Smooth muscle cell (in vitro differentiated cells): ENCODE measurements around the gene RMDN2. TPM values are rescaled to one million over a fixed set of nuclear protein-coding genes. Genes with fewer than 3 reads are reported as not detected.

Experiments used
- DNase-seq: peaks from one replicate; lab custom pipeline; 2025; ENCODE audit not compliant: unreplicated experiment; lab: John Stamatoyannopoulos, UW
- H2AFZ ChIP-seq: fragments of 200-600 bp; sonication (generic); 2 replicates; pipeline ENCODE4 v1.6.0; 2016; ENCODE audit warnings: antibody characterized with exemption, low read depth, mild to moderate bottlenecking
- H3F3A ChIP-seq: fragments of 200-600 bp; sonication (generic); 2 replicates; pipeline ENCODE4 v1.6.0; 2017; ENCODE audit warnings: antibody characterized with exemption, low read depth
- H3K27ac ChIP-seq: fragments of 200-600 bp; sonication (generic); 2 replicates; pipeline ENCODE4 v1.5.1; 2016; ENCODE audit warnings: low read depth, mild to moderate bottlenecking
- H3K27me3 ChIP-seq: fragments of 200-600 bp; sonication (generic); 2 replicates; pipeline ENCODE4 v1.6.1; 2016; ENCODE audit warnings: low read depth, mild to moderate bottlenecking
- H3K36me3 ChIP-seq: fragments of 200-600 bp; sonication (generic); 2 replicates; pipeline ENCODE4 v1.5.1; 2016; ENCODE audit warnings: low read depth
- H3K4me1 ChIP-seq: fragments of 200-600 bp; sonication (generic); 2 replicates; pipeline ENCODE4 v1.5.1; 2016; ENCODE audit warnings: low read depth
- H3K4me2 ChIP-seq: fragments of 200-600 bp; sonication (generic); 2 replicates; pipeline ENCODE4 v1.6.0; 2016; ENCODE audit warnings: mild to moderate bottlenecking
- H3K4me3 ChIP-seq: fragments of 200-600 bp; sonication (generic); 2 replicates; pipeline ENCODE4 v1.5.1; 2016; ENCODE audit warnings: mild to moderate bottlenecking
- H3K79me2 ChIP-seq: fragments of 200-600 bp; sonication (generic); 2 replicates; pipeline ENCODE4 v1.6.0; 2016; ENCODE audit warnings: low read depth, mild to moderate bottlenecking
- H3K9ac ChIP-seq: fragments of 200-600 bp; sonication (generic); 2 replicates; pipeline ENCODE4 v1.6.0; 2016; ENCODE audit warnings: low read depth
- H3K9me3 ChIP-seq: fragments of 200-600 bp; sonication (generic); replicated peaks from 2 replicates; pipeline ENCODE4 v1.5.1; 2016; ENCODE audit warnings: low read depth
- H4K20me1 ChIP-seq: fragments of 200-600 bp; sonication (generic); 2 replicates; pipeline ENCODE4 v1.6.0; 2016; ENCODE audit warnings: low read depth
- CTCF ChIP-seq: fragments of 200-600 bp; sonication (generic); IDR thresholded peaks from 2 replicates; pipeline ENCODE4 v1.5.1; 2017; ENCODE audit warnings: borderline replicate concordance, mild to moderate bottlenecking, antibody characterized with exemption; ENCODE audit not compliant: insufficient read depth, poor library complexity, severe bottlenecking
- WGBS: methylation state at CpG from one replicate; pipeline ENCODE4 v1.1.7; 2016; ENCODE audit warnings: low lambda C conversion rate; 5-methylcytosine and 5-hydroxymethylcytosine counted together
- polyA plus RNA-seq: library from polyadenylated mRNA; unstranded; fragments of >200 nt; fragmentation: Nextera tagmentation; extraction: Ambion mirVana; gene quantifications from 2 replicates; pipeline ENCODE4 v1.2.1, GENCODE V29; 2016
- total RNA-seq: library from RNA; depleted of rRNA; stranded (reverse); fragments of >200 nt; gene quantifications from 2 replicates; pipeline ENCODE4 v1.2.3, GENCODE V29; 2014

Gene RMDN2
- total and polyA plus RNA-seq, 2 experiments from 2014 or later, result 5.0 to 5.6 TPM

DNA sequence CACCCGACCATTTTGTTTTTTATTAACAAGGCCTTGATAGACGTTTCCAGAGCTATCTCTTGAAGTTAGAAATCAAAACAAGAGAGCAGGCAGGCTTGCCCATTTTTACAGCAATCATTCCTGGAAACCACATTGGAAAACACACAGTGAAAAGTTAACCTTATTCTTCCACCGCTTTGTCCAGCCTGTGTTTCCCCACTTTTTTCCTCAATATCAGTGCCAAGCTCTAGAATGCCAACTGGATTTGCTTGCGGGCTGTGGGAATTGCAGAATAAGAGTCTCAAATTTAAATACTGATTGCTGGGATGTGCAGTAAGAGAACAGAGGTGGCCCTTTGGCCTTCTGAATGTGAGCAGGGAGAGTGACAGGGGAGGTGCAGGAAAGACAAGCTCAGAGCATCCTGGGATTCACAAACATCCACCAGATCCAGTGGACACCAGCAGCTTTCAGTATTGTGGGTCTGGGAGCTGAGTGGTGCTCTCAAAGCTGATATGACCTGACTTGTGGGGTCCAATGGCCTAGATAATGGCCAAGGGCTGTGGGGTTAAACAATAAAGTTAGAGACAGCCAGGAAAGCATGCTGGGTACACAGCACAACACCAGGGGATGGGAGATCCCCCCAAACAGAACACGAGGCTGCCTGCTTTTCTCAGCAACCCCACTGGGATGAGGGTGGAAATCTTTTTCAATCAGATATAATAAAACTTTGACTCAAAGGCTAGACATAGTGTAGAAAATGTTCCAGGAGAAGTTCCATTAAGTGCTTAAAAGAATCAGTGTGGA is 135.3 kb downstream of the RMDN2 start:
- DNase-seq, result no peak
- Histone ChIP-seq H3K27ac (no peak overlapping the region), H3K9ac (no peak overlapping the region), H3K27me3 (no peaks in the 10 kb centered on the region), H3K79me2 (no peaks in the 10 kb centered on the region), H3F3A (no peaks in the 10 kb centered on the region), H3K4me1 (peaks cover under 1% of the 10 kb centered on the region), H4K20me1 (no peaks in the 10 kb centered on the region), H3K4me2 (no peak overlapping the region), H3K36me3 (no peaks in the 10 kb centered on the region), H3K4me3 (no peak overlapping the region), H3K9me3 (no peaks in the 10 kb centered on the region), H2AFZ (no peak overlapping the region)
- WGBS, result 84% methylated on average over 5 of the region's 5 CpGs
- no peak for TF ChIP-seq CTCF

DNA sequence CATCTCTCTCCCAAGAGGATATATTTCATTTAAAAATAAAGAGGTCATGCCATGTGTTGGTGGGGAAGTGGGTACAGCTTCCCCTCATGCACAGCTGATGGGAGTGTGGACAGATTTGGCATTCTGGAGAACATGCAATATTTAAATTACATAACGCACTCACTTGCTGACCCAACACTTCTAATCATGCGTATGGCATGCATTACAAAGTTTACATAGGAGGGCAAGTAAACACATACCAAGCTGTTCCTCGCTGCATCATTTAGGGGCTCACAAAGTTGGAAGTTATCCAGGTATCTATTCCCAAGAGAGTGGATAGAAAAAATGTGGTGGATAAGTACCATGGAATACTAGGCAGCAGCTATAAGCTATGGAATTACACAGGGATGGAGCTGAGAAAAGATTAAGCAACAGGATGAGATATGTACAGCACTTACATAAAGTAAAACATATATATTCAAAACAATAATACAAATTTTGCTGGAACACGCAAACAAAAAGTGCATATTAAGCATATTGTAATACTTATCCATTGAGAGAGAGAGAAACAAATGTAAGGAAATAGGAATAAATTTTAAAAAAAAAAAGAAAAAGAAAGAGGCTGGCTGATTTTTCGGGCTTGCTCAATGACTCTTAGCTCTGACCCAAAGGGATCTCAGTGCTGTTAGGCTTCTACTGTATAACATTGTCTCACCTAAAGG is 139.9 kb downstream of the RMDN2 start:
- no peak for TF ChIP-seq CTCF
- no peak overlapping the region for H3K27ac ChIP-seq
- no peaks in the 10 kb centered on the region for H4K20me1 ChIP-seq
- H3K9ac ChIP-seq, result no peak overlapping the region
- no peak overlapping the region for H3K4me3 ChIP-seq
- WGBS, result 95% methylated on average over 5 of the region's 5 CpGs
- DNase-seq, result no peak
- H3K4me1 ChIP-seq, result peaks cover 5% of the 10 kb centered on the region
- no peaks in the 10 kb centered on the region for H3K27me3 ChIP-seq
- H3K79me2 ChIP-seq, result no peaks in the 10 kb centered on the region
- no peak overlapping the region for H2AFZ ChIP-seq
- H3F3A ChIP-seq, result no peaks in the 10 kb centered on the region
- H3K9me3 ChIP-seq, result no peaks in the 10 kb centered on the region
- H3K36me3 ChIP-seq, result no peaks in the 10 kb centered on the region
- no peak overlapping the region for H3K4me2 ChIP-seq

- Histone ChIP-seq H3K27ac (no peak overlapping the region), H3K79me2 (no peaks in the 10 kb centered on the region), H3K9ac (no peak overlapping the region), H3K9me3 (no peaks in the 10 kb centered on the region), H3F3A (no peaks in the 10 kb centered on the region), H3K4me2 (no peak overlapping the region), H2AFZ (no peak overlapping the region), H3K36me3 (no peaks in the 10 kb centered on the region), H3K4me3 (no peak overlapping the region), H3K27me3 (no peaks in the 10 kb centered on the region), H4K20me1 (no peaks in the 10 kb centered on the region), H3K4me1 (peaks cover 5% of the 10 kb centered on the region)
- 83% methylated on average over 6 of the region's 6 CpGs for WGBS
- TF ChIP-seq CTCF, result no peak
- DNase-seq, result no peak
Observed at GRCh38 chr2:38065502-38066135, 140.5 kb downstream of the RMDN2 start.
